Astrocyte of the spinal cord (primary cell): Measurements from ENCODE around the gene KIF16B.

Experiments used
- DNase-seq: peaks from one replicate; pipeline ENCODE4 v3.0.0; 2011; ENCODE audit warnings: low read depth, low spot score
- H3K4me3 ChIP-seq: 2 replicates; pipeline ENCODE4 v1.5.1; 2011; ENCODE audit warnings: low read depth, mild to moderate bottlenecking, low read length, moderate library complexity
- in situ Hi-C: cut with HindIII; loops from 2 replicates; pipeline ENCODE4 v1.10.0; 2017; ENCODE audit warnings: low sequenced_read_pairs
- TF ChIP-seq, protein P1 (sequence below): IDR thresholded peaks from 2 replicates; pipeline ENCODE4 v1.5.1; 2012; ENCODE audit warnings: low read depth, mild to moderate bottlenecking, low read length, inconsistent platforms

KIF16B gene

DNA sequence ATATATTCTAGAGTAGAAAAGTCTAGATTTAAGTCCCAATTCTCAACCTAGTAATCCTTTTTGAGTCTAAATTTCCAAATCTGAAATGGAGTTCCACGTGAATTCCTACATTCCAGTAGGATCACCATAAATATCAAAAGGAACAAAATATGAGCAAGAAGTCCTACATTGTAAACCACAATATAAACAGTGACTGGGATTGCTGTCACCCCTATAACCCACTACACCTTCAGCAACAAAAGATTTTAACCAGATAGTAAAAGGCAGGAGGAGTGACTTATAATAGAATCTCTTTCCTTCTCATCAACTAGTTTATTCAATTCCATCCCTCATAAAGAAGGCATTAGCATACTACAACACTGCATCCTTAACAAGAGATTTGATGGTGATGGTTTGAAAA, 210.6 kb downstream of the KIF16B start:
- DNase-seq, result no peak
- TF ChIP-seq, protein P1, sequence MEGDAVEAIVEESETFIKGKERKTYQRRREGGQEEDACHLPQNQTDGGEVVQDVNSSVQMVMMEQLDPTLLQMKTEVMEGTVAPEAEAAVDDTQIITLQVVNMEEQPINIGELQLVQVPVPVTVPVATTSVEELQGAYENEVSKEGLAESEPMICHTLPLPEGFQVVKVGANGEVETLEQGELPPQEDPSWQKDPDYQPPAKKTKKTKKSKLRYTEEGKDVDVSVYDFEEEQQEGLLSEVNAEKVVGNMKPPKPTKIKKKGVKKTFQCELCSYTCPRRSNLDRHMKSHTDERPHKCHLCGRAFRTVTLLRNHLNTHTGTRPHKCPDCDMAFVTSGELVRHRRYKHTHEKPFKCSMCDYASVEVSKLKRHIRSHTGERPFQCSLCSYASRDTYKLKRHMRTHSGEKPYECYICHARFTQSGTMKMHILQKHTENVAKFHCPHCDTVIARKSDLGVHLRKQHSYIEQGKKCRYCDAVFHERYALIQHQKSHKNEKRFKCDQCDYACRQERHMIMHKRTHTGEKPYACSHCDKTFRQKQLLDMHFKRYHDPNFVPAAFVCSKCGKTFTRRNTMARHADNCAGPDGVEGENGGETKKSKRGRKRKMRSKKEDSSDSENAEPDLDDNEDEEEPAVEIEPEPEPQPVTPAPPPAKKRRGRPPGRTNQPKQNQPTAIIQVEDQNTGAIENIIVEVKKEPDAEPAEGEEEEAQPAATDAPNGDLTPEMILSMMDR, result no peak
- no peak overlapping the region for H3K4me3 ChIP-seq
- in situ Hi-C loops, result no loop called here

DNA sequence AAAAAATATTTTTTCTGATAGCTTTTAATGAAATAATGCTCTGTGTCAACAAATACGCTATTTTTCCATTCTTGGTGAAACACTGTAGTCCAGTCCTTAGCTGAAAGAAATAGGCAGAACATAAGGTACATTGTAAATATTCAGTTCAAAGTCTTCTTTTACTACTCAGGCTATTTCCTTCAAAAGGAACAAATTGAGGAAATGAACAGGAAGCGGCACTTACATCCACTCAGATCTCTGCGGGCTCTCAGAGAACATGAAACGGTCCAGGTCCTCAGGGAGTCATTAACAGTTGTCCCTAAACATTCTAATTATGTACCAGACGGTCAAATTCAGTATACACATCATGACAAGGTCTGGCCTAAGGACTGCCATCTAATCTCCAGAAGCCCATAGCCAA, 212.6 kb downstream of the KIF16B start:
- TF ChIP-seq, protein P1, result no peak
- no peak for DNase-seq
- in situ Hi-C loops, result no loop called here
- H3K4me3 ChIP-seq, result no peak overlapping the region

DNA sequence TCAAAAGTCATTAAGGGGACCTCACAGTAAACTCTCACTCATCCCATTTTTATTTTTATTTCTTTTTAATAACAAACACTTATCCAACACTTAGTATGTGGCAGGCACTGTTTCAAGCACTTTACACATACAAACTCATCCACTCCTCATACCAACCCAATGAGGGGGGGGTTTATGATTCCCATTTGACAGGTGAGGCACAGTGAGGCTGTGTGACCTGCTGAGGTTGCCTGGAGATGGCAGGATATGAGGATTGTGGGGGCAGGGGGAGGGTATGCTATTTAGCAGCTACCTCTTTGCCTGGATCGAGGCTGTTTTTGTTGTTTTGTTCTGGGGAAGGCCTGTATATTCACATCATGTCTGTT, 219.8 kb downstream of the KIF16B start:
- no peak for DNase-seq
- no peak overlapping the region for H3K4me3 ChIP-seq
- in situ Hi-C loops, result no loop called here
- TF ChIP-seq, protein P1, result no peak

DNA sequence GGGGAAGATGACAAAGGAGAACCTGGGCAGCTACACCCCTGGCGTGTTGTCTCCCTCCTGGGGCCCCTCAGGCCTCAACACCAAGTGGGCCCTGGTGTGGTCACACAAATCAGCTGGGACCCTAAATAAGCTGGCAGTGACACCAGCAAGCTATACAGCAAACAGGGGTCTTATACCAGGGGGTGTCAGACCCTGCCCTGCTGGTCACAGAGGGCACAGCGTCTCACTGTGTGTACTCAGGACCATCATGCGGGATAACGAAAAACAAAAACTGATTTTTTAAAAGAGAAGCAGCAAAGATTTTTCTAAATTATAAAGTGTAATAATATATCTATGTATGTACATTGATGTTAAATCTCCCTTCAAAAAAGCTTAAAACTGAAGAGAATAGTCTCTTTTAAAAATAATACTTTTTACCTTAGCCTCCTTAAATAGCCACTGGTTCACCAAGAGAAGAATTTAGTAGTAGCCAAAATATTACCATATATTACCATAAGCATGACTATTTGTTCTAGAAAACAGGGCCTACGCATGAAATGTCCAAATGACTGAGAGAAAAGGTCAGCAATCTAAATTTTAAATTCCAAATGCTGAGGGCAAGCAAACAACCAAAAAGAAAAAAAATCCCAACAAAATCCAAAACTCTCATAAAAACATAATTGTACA, 220.4 kb downstream of the KIF16B start:
- in situ Hi-C loops, result no loop called here
- H3K4me3 ChIP-seq, result no peak overlapping the region
- DNase-seq, result no peak
- TF ChIP-seq, protein P1, result no peak

DNA sequence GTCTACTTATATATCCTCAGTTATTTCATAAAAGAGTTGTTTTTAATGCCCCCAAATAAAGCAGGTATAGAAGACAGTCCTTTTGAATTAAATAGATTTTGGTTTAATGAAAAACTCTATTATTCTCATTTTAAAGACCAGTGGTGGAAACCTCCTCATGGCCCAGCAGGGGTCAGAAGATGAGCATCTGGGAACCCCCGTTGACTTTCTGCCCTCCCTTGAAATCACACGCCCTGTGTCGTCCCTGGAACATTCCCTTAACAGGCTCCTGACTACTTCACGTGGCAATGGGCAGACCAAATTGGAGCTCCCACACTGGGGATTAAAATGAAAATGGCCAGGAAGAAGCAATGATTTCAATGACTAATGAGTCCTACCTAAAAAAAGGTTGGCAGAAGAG, 220.9 kb downstream of the KIF16B start:
- DNase-seq, result no peak
- in situ Hi-C loops, result no loop called here
- TF ChIP-seq, protein P1, result no peak
- no peak overlapping the region for H3K4me3 ChIP-seq

DNA sequence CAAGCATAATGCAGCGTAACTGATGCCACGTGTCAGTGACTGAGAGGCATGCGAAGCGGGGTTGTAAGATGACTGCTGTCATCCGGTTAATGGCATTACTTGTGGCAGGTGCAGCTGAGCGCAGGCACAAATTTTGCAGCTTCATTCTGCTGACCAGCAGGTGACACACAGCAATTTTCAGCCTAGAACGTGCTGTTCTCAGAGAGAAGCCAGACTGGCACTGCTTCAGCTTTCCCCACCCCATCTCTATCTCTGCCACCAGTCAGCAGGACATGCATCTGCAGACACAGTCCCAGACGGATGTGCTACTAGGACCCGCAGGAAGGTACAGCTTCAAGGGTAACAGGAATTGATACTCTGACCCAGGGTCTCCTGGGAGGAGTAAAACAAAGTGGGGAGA, 221.8 kb downstream of the KIF16B start:
- DNase-seq, result no peak
- TF ChIP-seq, protein P1, result no peak
- no peak overlapping the region for H3K4me3 ChIP-seq
- in situ Hi-C loops, result no loop called here
